Activated naive CD4-positive, alpha-beta T cell treated with anti-CD3 and anti-CD28 coated beads, Interleukin-2, amount 10 ng/mL, durations not matched to agents 7 days and 5 days (primary cell): Measurements from ENCODE around the gene IGF1R.

Experiments used
- CTCF ChIA-PET: fragments of 350-600 bp; sonication (Branson Sonifier 250); formaldehyde crosslinking; loops from one replicate; lab custom pipeline; 2021; ENCODE audit warnings: antibody characterized with exemption; lab: Charles Lee
- DNase-seq: peaks from one replicate; pipeline ENCODE4 v3.0.0-alpha.2; 2020
- H3K27ac Mint-ChIP-seq: one replicate; pipeline ENCODE4 v1.8.0; 2021; ENCODE audit warnings: mild to moderate bottlenecking, moderate library complexity, mixed read lengths
- H3K27me3 Mint-ChIP-seq: one replicate; pipeline ENCODE4 v1.8.0; 2021; ENCODE audit warnings: mild to moderate bottlenecking, mixed read lengths
- H3K36me3 Mint-ChIP-seq: one replicate; pipeline ENCODE4 v1.8.0; 2021; ENCODE audit warnings: mixed read lengths
- H3K4me1 Mint-ChIP-seq: one replicate; pipeline ENCODE4 v1.8.0; 2021; ENCODE audit warnings: mixed read lengths
- H3K4me3 Mint-ChIP-seq: one replicate; pipeline ENCODE4 v1.8.0; 2021; ENCODE audit warnings: mild to moderate bottlenecking, moderate library complexity, mixed read lengths
- H3K9me3 Mint-ChIP-seq: one replicate; pipeline ENCODE4 v1.8.0; 2021; ENCODE audit warnings: mixed read lengths

IGF1R gene

GRCh38 chr15:98773616-98774015 is 125.3 kb downstream of the IGF1R start:
- no peaks in the 10 kb centered on the region for H3K9me3 Mint-ChIP-seq
- DNase-seq: no peak
- H3K27me3 Mint-ChIP-seq: no peaks in the 10 kb centered on the region
- H3K4me3 Mint-ChIP-seq: no peak overlapping the region
- H3K27ac Mint-ChIP-seq: peak overlapping the region; percentile 34
- CTCF ChIA-PET: no interaction called here
- H3K4me1 Mint-ChIP-seq: peaks cover 20% of the 10 kb centered on the region
- no peaks in the 10 kb centered on the region for H3K36me3 Mint-ChIP-seq

GRCh38 chr15:98774756-98775497 is 126.6 kb downstream of the IGF1R start:
- CTCF ChIA-PET: interaction anchor here (1.0 kb wide), 1 partner anchor 122 kb away, joined by 3 read pairs; no protein-coding TSS in a partner anchor
- DNase-seq: no peak
- no peaks in the 10 kb centered on the region for H3K9me3 Mint-ChIP-seq
- H3K27me3 Mint-ChIP-seq: peaks cover 5% of the 10 kb centered on the region
- peaks cover 26% of the 10 kb centered on the region for H3K4me1 Mint-ChIP-seq
- H3K4me3 Mint-ChIP-seq: no peak overlapping the region
- H3K27ac Mint-ChIP-seq: no peak overlapping the region
- H3K36me3 Mint-ChIP-seq: no peaks in the 10 kb centered on the region

GRCh38 chr15:98775498-98776230 is 127.3 kb downstream of the IGF1R start:
- CTCF ChIA-PET: interaction anchor here (1.0 kb wide), 1 partner anchor 123 kb away, joined by 3 read pairs; no protein-coding TSS in a partner anchor
- no peaks in the 10 kb centered on the region for H3K9me3 Mint-ChIP-seq
- no peak for DNase-seq
- peaks cover 26% of the 10 kb centered on the region for H3K4me1 Mint-ChIP-seq
- no peak overlapping the region for H3K4me3 Mint-ChIP-seq
- H3K27me3 Mint-ChIP-seq: peaks cover 5% of the 10 kb centered on the region
- H3K27ac Mint-ChIP-seq: no peak overlapping the region
- no peaks in the 10 kb centered on the region for H3K36me3 Mint-ChIP-seq

- H3K4me3 Mint-ChIP-seq: peak overlapping the region; percentile 27
- no peaks in the 10 kb centered on the region for H3K36me3 Mint-ChIP-seq
- peak; percentile 54 for DNase-seq
- CTCF ChIA-PET: interaction anchor here (0.9 to 5.4 kb wide), 4 partner anchors 105 to 299 kb away, joined by 3 to 40 read pairs (median 12); no protein-coding TSS in a partner anchor
- H3K9me3 Mint-ChIP-seq: no peaks in the 10 kb centered on the region
- peaks cover 26% of the 10 kb centered on the region for H3K4me1 Mint-ChIP-seq
- peak overlapping the region; percentile 5 for H3K27ac Mint-ChIP-seq
- H3K27me3 Mint-ChIP-seq: peaks cover 5% of the 10 kb centered on the region
Measured at GRCh38 chr15:98776607-98777281, 128.4 kb downstream of the IGF1R start.

- no peak overlapping the region for H3K27ac Mint-ChIP-seq
- DNase-seq: no peak
- H3K27me3 Mint-ChIP-seq: peaks cover 5% of the 10 kb centered on the region
- CTCF ChIA-PET: interaction anchor here (0.8 to 5.4 kb wide), 8 partner anchors 70 to 301 kb away, joined by 3 to 40 read pairs (median 4); no protein-coding TSS in a partner anchor
- H3K36me3 Mint-ChIP-seq: no peaks in the 10 kb centered on the region
- no peaks in the 10 kb centered on the region for H3K9me3 Mint-ChIP-seq
- no peak overlapping the region for H3K4me3 Mint-ChIP-seq
- peaks cover 26% of the 10 kb centered on the region for H3K4me1 Mint-ChIP-seq
Measured at GRCh38 chr15:98777426-98777825, 129.1 kb downstream of the IGF1R start.

- Mint-ChIP-seq H3K27ac (no peak overlapping the region), H3K36me3 (no peaks in the 10 kb centered on the region), H3K9me3 (no peaks in the 10 kb centered on the region), H3K4me3 (no peak overlapping the region), H3K27me3 (peaks cover 5% of the 10 kb centered on the region), H3K4me1 (peaks cover 26% of the 10 kb centered on the region)
- DNase-seq: no peak
- CTCF ChIA-PET: interaction anchor here (0.7 to 5.4 kb wide), 13 partner anchors 9 to 300 kb away, joined by 3 to 40 read pairs (median 3); no protein-coding TSS in a partner anchor
Measured at GRCh38 chr15:98778263-98778959, 130.1 kb downstream of the IGF1R start.

GRCh38 chr15:98778960-98779359 is 130.6 kb downstream of the IGF1R start:
- Mint-ChIP-seq H3K4me3 (no peak overlapping the region), H3K4me1 (peaks cover 26% of the 10 kb centered on the region), H3K27me3 (peaks cover 5% of the 10 kb centered on the region), H3K36me3 (no peaks in the 10 kb centered on the region), H3K27ac (no peak overlapping the region), H3K9me3 (no peaks in the 10 kb centered on the region)
- no peak for DNase-seq
- CTCF ChIA-PET: interaction anchor here (0.6 to 5.4 kb wide), 20 partner anchors 9 to 297 kb away, joined by 3 to 40 read pairs (median 3); no protein-coding TSS in a partner anchor

- peaks cover 5% of the 10 kb centered on the region for H3K27me3 Mint-ChIP-seq
- no peak overlapping the region for H3K4me3 Mint-ChIP-seq
- H3K36me3 Mint-ChIP-seq: no peaks in the 10 kb centered on the region
- H3K9me3 Mint-ChIP-seq: no peaks in the 10 kb centered on the region
- H3K27ac Mint-ChIP-seq: no peak overlapping the region
- CTCF ChIA-PET: interaction anchor here (0.6 to 5.4 kb wide), 22 partner anchors 10 to 297 kb away, joined by 3 to 40 read pairs (median 3); no protein-coding TSS in a partner anchor
- peak; percentile 80 for DNase-seq
- H3K4me1 Mint-ChIP-seq: peaks cover 26% of the 10 kb centered on the region
Measured at GRCh38 chr15:98779463-98780071, 131.2 kb downstream of the IGF1R start.

- Mint-ChIP-seq H3K27ac (no peak overlapping the region), H3K36me3 (no peaks in the 10 kb centered on the region), H3K9me3 (no peaks in the 10 kb centered on the region), H3K4me1 (peaks cover 17% of the 10 kb centered on the region), H3K4me3 (no peak overlapping the region), H3K27me3 (peaks cover 5% of the 10 kb centered on the region)
- CTCF ChIA-PET: interaction anchor here (1.0 to 5.4 kb wide), 3 partner anchors 12 to 100 kb away, joined by 3 to 40 read pairs (median 3); no protein-coding TSS in a partner anchor
- DNase-seq: no peak
Measured at GRCh38 chr15:98781838-98782237, 133.5 kb downstream of the IGF1R start.

GRCh38 chr15:98782801-98783200 is 134.5 kb downstream of the IGF1R start:
- Mint-ChIP-seq H3K9me3 (no peaks in the 10 kb centered on the region), H3K4me1 (peaks cover 9% of the 10 kb centered on the region), H3K27ac (no peak overlapping the region), H3K27me3 (peaks cover 5% of the 10 kb centered on the region), H3K4me3 (no peak overlapping the region), H3K36me3 (no peaks in the 10 kb centered on the region)
- CTCF ChIA-PET: interaction anchor here (1.0 kb wide), 1 partner anchor 97 kb away, joined by 3 read pairs; no protein-coding TSS in a partner anchor
- DNase-seq: no peak

GRCh38 chr15:98785431-98785806 is 137.1 kb downstream of the IGF1R start:
- H3K9me3 Mint-ChIP-seq: no peaks in the 10 kb centered on the region
- CTCF ChIA-PET: no interaction called here
- H3K27me3 Mint-ChIP-seq: no peaks in the 10 kb centered on the region
- no peak for DNase-seq
- peaks cover 10% of the 10 kb centered on the region for H3K4me1 Mint-ChIP-seq
- H3K27ac Mint-ChIP-seq: no peak overlapping the region
- H3K36me3 Mint-ChIP-seq: no peaks in the 10 kb centered on the region
- H3K4me3 Mint-ChIP-seq: no peak overlapping the region

- Mint-ChIP-seq H3K27me3 (no peaks in the 10 kb centered on the region), H3K27ac (no peak overlapping the region), H3K4me3 (no peak overlapping the region), H3K9me3 (no peaks in the 10 kb centered on the region), H3K36me3 (no peaks in the 10 kb centered on the region), H3K4me1 (peaks cover 10% of the 10 kb centered on the region)
- CTCF ChIA-PET: no interaction called here
- DNase-seq: no peak
Measured at GRCh38 chr15:98785807-98786621, 137.7 kb downstream of the IGF1R start.
